ENCODE results near the gene LSM14A. TPM values are rescaled to one million over a fixed set of nuclear protein-coding genes. Genes with fewer than 3 reads are reported as not detected.
"Not testable (repeated sequence)": the region's sequence is repeated elsewhere in the genome, so short reads cannot be mapped to it uniquely, and the experiment has no call there.

Gene LSM14A
- polyA plus RNA-seq, 1 experiment: 79.6 TPM

DNA sequence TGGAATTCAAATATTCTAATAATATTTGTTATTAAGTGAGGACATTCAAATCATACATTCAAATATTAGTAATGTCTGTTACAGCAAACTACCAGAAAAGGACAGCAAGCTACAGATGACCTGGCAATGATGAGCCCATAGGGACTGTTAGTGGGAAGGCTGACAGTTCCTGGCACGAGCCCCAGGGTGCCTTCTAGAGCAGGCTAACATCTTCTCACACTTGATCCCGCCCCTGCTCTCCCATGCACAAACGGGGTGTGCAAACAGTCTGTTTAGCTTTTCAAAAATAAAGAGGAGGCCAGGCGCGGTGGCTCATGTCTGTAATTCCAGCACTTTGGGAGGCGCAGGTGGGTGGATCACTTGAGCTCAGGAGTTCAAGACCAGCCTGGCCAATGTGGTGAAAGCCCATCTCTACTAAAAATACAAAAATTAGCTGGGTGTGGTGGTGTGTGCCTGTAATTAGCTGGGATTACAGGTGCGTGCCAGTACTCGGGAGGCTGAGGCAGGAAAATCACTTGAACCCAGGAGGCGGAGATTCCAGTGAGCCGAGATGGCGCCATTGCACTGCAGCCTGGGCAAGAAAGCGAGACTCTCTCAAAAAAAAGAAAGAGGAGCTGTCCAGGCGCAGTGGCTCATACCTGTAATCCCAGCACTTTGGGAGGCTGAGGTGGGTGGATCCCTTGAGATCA lies 72.5 kb downstream of the LSM14A start:
- Histone ChIP-seq H3K36me3 (ENCODE audit: control insufficient read depth, insufficient read depth, low read length) (no peaks in the 10 kb centered on the region), H3K4me3 (ENCODE audit: low read depth, low read length) (no peak overlapping the region), H3K27me3 (ENCODE audit: control insufficient read depth, insufficient read depth, low read length) (no peaks in the 10 kb centered on the region)
- TF ChIP-seq, protein P1, sequence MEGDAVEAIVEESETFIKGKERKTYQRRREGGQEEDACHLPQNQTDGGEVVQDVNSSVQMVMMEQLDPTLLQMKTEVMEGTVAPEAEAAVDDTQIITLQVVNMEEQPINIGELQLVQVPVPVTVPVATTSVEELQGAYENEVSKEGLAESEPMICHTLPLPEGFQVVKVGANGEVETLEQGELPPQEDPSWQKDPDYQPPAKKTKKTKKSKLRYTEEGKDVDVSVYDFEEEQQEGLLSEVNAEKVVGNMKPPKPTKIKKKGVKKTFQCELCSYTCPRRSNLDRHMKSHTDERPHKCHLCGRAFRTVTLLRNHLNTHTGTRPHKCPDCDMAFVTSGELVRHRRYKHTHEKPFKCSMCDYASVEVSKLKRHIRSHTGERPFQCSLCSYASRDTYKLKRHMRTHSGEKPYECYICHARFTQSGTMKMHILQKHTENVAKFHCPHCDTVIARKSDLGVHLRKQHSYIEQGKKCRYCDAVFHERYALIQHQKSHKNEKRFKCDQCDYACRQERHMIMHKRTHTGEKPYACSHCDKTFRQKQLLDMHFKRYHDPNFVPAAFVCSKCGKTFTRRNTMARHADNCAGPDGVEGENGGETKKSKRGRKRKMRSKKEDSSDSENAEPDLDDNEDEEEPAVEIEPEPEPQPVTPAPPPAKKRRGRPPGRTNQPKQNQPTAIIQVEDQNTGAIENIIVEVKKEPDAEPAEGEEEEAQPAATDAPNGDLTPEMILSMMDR (IDR thresholded peaks at IDR 0.05; ENCODE audit: insufficient read depth, low read depth, low read length): no peak
- POLR2A ChIA-PET: interaction anchor here (0.7 kb wide), 1 partner anchor 45 kb away, joined by 3 read pairs; no protein-coding TSS in a partner anchor
- CTCF ChIA-PET: interaction anchor here (0.8 to 1.2 kb wide), 2 partner anchors 21 to 93 kb away, joined by 3 read pairs; no protein-coding TSS in a partner anchor
- DNase-seq (ENCODE audit: low read depth): no peak

GRCh38 chr19:34246340-34246739 lies 74.0 kb downstream of the LSM14A start:
- Histone ChIP-seq H3K36me3 (ENCODE audit: control insufficient read depth, insufficient read depth, low read length) (no peaks in the 10 kb centered on the region), H3K4me3 (ENCODE audit: low read depth, low read length) (no peak overlapping the region), H3K27me3 (ENCODE audit: control insufficient read depth, insufficient read depth, low read length) (no peaks in the 10 kb centered on the region)
- TF ChIP-seq, protein P1 (IDR thresholded peaks at IDR 0.05; ENCODE audit: insufficient read depth, low read depth, low read length): no peak
- ChIA-PET CTCF (interaction anchor here (0.6 kb wide), 1 partner anchor 15 kb away, joined by 3 read pairs; no protein-coding TSS in a partner anchor), POLR2A (interaction anchor here (0.6 kb wide), 1 partner anchor 14 kb away, joined by 4 read pairs; no protein-coding TSS in a partner anchor)
- DNase-seq (ENCODE audit: low read depth): no peak

- POLR2A ChIA-PET: no interaction called here
Observed at GRCh38 chr19:34248941-34249340, 76.6 kb downstream of the LSM14A start.

GRCh38 chr19:34253167-34253566 lies 80.9 kb downstream of the LSM14A start:
- H3K27me3 ChIP-seq (ENCODE audit: control insufficient read depth, insufficient read depth, low read length); H3K4me3 ChIP-seq (ENCODE audit: low read depth, low read length); POLR2A ChIA-PET; CTCF ChIA-PET; H3K36me3 ChIP-seq (ENCODE audit: control insufficient read depth, insufficient read depth, low read length); DNase-seq (ENCODE audit: low read depth): not testable (repeated sequence)

More at GRCh38 chr19:34248941-34249340, 76.6 kb downstream of the LSM14A start:
- CTCF ChIA-PET: interaction anchor here (0.7 kb wide), 1 partner anchor 9 kb away, joined by 3 read pairs; no protein-coding TSS in a partner anchor
- Histone ChIP-seq H3K36me3 (ENCODE audit: control insufficient read depth, insufficient read depth, low read length) (no peaks in the 10 kb centered on the region), H3K4me3 (ENCODE audit: low read depth, low read length) (no peak overlapping the region), H3K27me3 (ENCODE audit: control insufficient read depth, insufficient read depth, low read length) (no peaks in the 10 kb centered on the region)
- DNase-seq (ENCODE audit: low read depth): no peak
- TF ChIP-seq, protein P1 (IDR thresholded peaks at IDR 0.05; ENCODE audit: insufficient read depth, low read depth, low read length): no peak

- CTCF ChIA-PET; H3K27me3 ChIP-seq (ENCODE audit: control insufficient read depth, insufficient read depth, low read length); DNase-seq (ENCODE audit: low read depth); H3K36me3 ChIP-seq (ENCODE audit: control insufficient read depth, insufficient read depth, low read length); POLR2A ChIA-PET: not testable (repeated sequence)
- peak overlapping the region; percentile 95 for H3K4me3 ChIP-seq (ENCODE audit: low read depth, low read length)
Observed at GRCh38 chr19:34253681-34254045, 81.4 kb downstream of the LSM14A start.

DNA sequence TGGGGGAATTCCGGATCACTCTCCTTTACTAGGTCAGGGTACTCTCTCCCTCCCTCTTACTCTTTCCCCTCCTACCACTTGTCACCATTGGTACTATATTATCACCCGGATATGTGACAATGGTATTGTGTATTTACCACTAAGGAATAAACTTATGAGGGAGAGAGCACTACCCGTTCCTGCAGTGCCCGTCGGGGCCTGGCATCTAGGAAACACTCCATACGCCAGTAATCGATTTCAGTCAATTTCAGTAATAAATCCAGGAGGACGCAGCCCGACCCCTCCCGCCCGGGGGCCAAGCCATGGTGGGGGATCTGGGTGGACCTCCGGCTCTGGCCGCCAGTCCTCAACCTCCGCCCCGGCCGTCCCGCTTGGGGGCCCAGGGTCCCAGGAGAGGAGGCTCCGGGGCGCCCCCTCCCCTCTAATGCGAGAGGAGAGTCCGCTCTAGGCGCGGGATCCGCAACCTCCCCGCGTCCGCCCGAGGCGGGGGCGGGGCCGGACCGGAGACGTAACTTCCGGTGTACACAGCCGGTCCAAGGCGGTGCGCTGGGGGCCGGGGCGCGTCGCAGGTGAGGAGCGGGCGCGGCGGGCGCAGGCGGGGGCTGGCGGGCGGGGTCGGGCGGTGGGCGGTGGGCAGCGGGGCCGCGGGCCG lies 81.9 kb downstream of the LSM14A start, which contains the start of gene GARRE1:
Gene GARRE1, plus strand, starts transcription at position 509 of the 652 bp plus-strand sequence. CDS start 45,920 bp downstream, outside the sequence.
- peak within 1 kb of the TSS; percentile 95 for H3K4me3 ChIP-seq (ENCODE audit: low read depth, low read length)
- peaks cover 1% of the 10 kb centered on the region; the same call in 1 of the 2 replicates for H3K36me3 ChIP-seq (ENCODE audit: control insufficient read depth, insufficient read depth, low read length)
- H3K27me3 ChIP-seq (ENCODE audit: control insufficient read depth, insufficient read depth, low read length): no peaks in the 10 kb centered on the region
- CTCF ChIA-PET: no interaction called here
- TF ChIP-seq, protein P1 (IDR thresholded peaks at IDR 0.05; ENCODE audit: insufficient read depth, low read depth, low read length): no peak
- POLR2A ChIA-PET: no interaction called here
- DNase-seq (ENCODE audit: low read depth): no peak
